Upper lobe of right lung (tissue), 1 donor: ENCODE measurements around the gene PLIN3. TPM values are rescaled to one million over a fixed set of nuclear protein-coding genes. Genes with fewer than 3 reads are reported as not detected.

Source experiments
- ATAC-seq: fragments of 200-7000 bp; cut with Tn5 transposase; one replicate; pipeline ENCODE4 v1.9.1; 2020; ENCODE audit warnings: mild to moderate bottlenecking, moderate library complexity
- DNase-seq: peaks from one replicate; pipeline ENCODE4 v3.0.0-alpha.2; 2020
- H3K27ac ChIP-seq: fragments of 200-600 bp; one replicate; pipeline ENCODE4 v1.8.0; 2022
- H3K27me3 ChIP-seq: fragments of 200-600 bp; one replicate; pipeline ENCODE4 v1.8.0; 2022; ENCODE audit warnings: mild to moderate bottlenecking
- H3K36me3 ChIP-seq: fragments of 200-600 bp; one replicate; pipeline ENCODE4 v1.8.0; 2022
- H3K4me1 ChIP-seq: fragments of 200-600 bp; one replicate; pipeline ENCODE4 v1.8.0; 2022
- H3K4me3 ChIP-seq: fragments of 200-600 bp; one replicate; pipeline ENCODE4 v1.8.0; 2022; ENCODE audit warnings: mild to moderate bottlenecking
- H3K9me3 ChIP-seq: fragments of 200-600 bp; one replicate; pipeline ENCODE4 v1.8.0; 2022
- intact Hi-C: fragments of 100-400 bp; cut with DNase I; formaldehyde crosslinking; loops from one replicate; pipeline ENCODE4 v1.11.0; 2022
- long read RNA-seq: library from polyadenylated mRNA; unstranded; transcript quantifications from one replicate; pipeline ENCODE4 v2.0.0, GENCODE V29; 2021
- total RNA-seq: library from RNA; stranded (reverse); fragmentation: NEBNext Ultra II Directional; extraction: Animal tissue kit (Norgen Biotek cat#: 25700); gene quantifications from one replicate; pipeline ENCODE4 v1.2.1, GENCODE V29; 2021
- TF ChIP-seq, protein P1 (sequence below): fragments of 200-600 bp; IDR thresholded peaks from one replicate; pipeline ENCODE4 v1.8.0; 2022; ENCODE audit warnings: antibody characterized with exemption
- donor health status: DM: no; HTN: yes; CAD: no; lungs with severe emphysema.

PLIN3 gene, protein sequence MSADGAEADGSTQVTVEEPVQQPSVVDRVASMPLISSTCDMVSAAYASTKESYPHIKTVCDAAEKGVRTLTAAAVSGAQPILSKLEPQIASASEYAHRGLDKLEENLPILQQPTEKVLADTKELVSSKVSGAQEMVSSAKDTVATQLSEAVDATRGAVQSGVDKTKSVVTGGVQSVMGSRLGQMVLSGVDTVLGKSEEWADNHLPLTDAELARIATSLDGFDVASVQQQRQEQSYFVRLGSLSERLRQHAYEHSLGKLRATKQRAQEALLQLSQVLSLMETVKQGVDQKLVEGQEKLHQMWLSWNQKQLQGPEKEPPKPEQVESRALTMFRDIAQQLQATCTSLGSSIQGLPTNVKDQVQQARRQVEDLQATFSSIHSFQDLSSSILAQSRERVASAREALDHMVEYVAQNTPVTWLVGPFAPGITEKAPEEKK
- total RNA-seq = 31.9 TPM
- long read RNA-seq, transcript PLIN3-201 (8 exons, 2,333 nt) = major isoform, 132 of 157 reads
- long read RNA-seq, partial matches to known transcripts = 15 of 157 reads
- long read RNA-seq, other reads (novel, unspliced or antisense) = 6 of 157 reads

DNA sequence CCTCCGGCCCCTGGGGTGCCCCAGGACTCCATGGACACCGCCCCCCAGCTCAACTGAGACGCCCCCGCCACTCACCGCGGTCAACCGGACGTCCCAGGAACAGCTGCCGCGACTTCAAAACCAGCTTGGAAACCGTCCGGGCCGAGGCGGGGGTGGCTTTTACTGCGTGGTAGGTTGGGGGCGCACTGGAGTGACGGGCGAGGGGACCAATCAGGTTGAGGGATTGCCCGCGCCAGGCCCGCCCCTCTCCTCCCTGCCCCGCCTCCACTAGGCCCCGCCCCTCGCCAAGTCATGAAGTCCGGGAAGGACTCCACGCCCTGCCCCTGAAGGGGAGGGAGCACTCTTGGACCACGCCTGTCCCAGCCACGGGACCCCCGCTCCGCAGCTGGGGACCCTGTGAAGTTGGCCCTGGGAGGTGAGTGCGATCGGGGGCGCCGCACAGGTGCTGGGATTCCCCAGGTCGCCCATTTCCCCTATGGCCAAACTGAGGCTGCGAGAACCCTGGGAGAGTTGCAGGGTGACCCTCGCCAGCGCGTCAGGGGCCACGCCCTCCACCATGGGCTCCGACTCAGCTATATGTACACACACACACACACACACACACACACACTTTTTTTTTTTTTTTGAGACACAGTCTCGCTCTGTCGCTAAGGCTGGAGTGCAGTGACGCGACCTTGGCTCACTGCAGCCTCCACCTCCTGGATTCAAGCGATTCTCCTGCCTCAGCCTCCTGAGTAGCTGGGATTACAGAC is at the start of gene PLIN3:
TSS of gene PLIN3 (minus strand) at position 134 of the 752 bp plus-strand sequence. CDS start 6,273 bp downstream, outside the sequence.
- Histone ChIP-seq H3K4me3 (peak within 1 kb of the TSS; percentile 87), H3K27me3 (no peaks in the 10 kb centered on the region), H3K4me1 (peaks cover 9% of the 10 kb centered on the region), H3K36me3 (no peaks in the 10 kb centered on the region), H3K9me3 (no peaks in the 10 kb centered on the region), H3K27ac (peak within 1 kb of the TSS; percentile 86)
- ATAC-seq (peak; percentile 98), DNase-seq (peak; percentile 98)
- intact Hi-C loops = no loop called here
- TF ChIP-seq, protein P1, sequence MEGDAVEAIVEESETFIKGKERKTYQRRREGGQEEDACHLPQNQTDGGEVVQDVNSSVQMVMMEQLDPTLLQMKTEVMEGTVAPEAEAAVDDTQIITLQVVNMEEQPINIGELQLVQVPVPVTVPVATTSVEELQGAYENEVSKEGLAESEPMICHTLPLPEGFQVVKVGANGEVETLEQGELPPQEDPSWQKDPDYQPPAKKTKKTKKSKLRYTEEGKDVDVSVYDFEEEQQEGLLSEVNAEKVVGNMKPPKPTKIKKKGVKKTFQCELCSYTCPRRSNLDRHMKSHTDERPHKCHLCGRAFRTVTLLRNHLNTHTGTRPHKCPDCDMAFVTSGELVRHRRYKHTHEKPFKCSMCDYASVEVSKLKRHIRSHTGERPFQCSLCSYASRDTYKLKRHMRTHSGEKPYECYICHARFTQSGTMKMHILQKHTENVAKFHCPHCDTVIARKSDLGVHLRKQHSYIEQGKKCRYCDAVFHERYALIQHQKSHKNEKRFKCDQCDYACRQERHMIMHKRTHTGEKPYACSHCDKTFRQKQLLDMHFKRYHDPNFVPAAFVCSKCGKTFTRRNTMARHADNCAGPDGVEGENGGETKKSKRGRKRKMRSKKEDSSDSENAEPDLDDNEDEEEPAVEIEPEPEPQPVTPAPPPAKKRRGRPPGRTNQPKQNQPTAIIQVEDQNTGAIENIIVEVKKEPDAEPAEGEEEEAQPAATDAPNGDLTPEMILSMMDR = no peak

DNA sequence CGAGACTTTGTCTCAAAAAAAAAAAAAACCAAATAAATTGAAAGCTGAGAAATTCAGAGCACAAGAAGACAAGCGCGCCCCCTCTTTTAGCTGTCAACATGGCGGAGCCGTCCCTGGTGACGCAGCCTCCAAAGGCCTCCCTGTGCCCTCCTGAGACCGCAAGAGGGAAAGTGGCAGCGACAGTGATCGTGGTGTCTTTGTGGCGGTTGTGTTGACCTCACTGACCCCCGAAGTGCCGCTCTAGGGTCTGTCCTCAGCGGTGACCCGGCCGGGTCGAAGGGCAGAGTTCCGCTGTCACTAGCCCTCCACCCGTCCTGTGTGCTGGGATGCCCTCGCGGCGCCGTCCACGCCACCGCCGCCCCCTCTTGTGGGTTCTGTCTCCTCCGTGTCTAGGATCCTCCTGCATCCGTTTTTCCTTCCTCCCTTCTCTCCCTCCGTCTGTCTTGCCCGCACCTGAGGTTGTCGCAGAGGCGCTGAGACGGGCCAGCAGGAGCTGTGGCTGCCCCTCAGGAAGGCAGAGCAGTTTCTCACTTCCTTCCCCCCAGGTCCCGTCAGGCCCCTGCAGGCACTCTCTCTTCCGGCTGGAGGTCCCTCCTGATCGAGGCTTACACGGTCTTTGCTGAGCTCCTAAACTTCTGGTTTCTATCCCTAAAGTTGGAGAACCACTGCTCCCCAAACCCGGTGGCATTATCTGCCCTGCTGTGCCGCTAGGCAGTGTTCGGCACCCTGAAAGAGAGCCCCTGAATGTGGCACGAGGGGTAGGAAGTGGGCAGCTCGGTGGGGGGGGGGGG is 49.0 kb upstream of the PLIN3 start:
- no peak for DNase-seq
- TF ChIP-seq, protein P1 = no peak
- H3K4me3 ChIP-seq = peak overlapping the region; percentile 42

DNA sequence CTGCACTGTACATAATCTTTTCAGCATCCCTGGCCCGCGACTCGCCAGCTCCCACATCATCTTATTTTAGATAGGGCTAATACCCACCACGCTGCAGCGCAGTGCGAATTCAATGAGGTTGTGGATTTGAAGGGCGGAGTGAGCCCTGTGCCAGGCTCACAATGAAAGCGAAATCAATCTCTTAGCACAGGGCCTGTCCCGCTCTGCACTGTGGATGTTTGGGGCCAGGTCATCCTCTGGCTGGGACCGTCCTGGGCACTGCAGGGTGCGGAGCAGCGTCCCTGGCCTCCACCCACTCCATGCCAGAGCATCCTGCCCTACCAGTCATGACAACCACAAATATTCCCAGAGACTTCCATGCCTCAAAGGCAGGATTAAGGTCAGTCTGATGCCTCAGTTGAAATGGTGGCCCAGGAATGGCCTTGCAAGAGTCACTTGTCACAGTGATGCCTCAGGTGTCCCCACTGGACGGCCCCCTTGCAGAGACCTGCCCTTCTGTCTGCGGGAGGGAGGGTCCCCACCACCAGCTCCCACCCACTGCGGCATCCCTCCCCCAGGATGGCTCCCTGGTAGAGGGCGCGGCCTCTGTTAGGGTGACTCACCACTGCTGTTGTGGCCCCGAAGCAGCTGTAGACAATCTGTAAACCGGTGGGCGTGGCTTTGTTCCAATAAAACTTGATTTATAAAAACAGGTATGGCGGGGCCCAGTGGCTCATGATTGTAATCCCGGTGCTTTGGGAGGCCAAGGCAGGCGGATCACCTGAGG is 47.5 kb upstream of the PLIN3 start:
- Histone ChIP-seq H3K27ac (no peak overlapping the region), H3K27me3 (no peaks in the 10 kb centered on the region), H3K4me1 (peaks cover 20% of the 10 kb centered on the region), H3K9me3 (no peaks in the 10 kb centered on the region), H3K4me3 (peak overlapping the region; percentile 42), H3K36me3 (no peaks in the 10 kb centered on the region)
- ATAC-seq = peak; percentile 58
- TF ChIP-seq, protein P1 = no peak
- DNase-seq = no peak
- intact Hi-C loops = no loop called here

More for the DNA sequence above, 49.0 kb upstream of the PLIN3 start:
- intact Hi-C loops = no loop called here
- H3K27ac ChIP-seq = peak overlapping the region; percentile 66
- peaks cover 8% of the 10 kb centered on the region for H3K4me1 ChIP-seq
- ATAC-seq = peak; percentile 55
- no peaks in the 10 kb centered on the region for H3K27me3 ChIP-seq
- no peaks in the 10 kb centered on the region for H3K9me3 ChIP-seq
- no peaks in the 10 kb centered on the region for H3K36me3 ChIP-seq

DNA sequence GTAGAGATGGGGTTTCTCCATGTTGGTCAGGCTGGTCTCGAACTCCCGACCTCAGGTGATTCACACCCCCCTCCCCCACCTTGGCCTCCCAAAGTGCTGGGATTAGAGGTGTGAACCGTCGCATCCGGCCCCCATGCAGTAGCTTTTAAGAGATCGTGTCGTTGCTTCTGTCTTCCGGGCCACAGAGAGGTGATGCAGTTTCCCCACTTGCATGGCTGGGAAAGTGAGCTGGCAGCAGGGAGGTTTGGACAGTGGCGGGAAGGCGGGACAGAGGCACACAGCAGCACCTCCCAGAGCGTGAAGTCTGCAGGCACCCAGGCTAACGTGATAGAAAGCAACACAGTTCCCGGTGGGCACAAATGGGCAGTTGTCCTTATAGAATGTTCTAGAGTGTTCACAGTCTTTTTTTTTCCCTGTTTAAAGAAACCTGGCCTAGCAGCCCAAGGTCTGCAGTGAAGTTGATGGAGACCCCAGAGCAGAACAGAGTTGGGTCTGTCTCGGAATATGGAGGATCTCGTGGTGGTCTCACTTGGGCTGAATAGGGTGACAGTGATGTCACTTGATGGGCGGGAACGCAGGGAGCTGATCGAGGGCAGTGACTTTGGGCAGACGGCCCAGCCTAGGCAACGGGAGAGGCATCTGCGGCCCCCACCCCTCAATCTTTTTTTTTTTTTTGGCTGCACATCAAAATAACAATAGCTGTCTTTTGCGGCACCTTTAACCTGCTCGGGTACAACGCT is 46.7 kb upstream of the PLIN3 start:
- Histone ChIP-seq H3K36me3 (no peaks in the 10 kb centered on the region), H3K27me3 (no peaks in the 10 kb centered on the region), H3K4me1 (peaks cover 24% of the 10 kb centered on the region), H3K4me3 (peak overlapping the region; percentile 42), H3K27ac (no peak overlapping the region), H3K9me3 (no peaks in the 10 kb centered on the region)
- DNase-seq (no peak), ATAC-seq (no peak)
- TF ChIP-seq, protein P1 = no peak
- intact Hi-C loops = no loop called here
